GM21367 (cell line): Measurements from ENCODE around the gene SNCAIP.
"Not testable (repeated sequence)": the region's sequence is repeated elsewhere in the genome, so short reads cannot be mapped to it uniquely, and the experiment has no call there.

Source experiments
- ATAC-seq: cut with Tn5 transposase; IDR thresholded peaks from one replicate; pipeline ENCODE4 v1.9.1; 2021; ENCODE audit not compliant: unreplicated experiment

SNCAIP gene

DNA sequence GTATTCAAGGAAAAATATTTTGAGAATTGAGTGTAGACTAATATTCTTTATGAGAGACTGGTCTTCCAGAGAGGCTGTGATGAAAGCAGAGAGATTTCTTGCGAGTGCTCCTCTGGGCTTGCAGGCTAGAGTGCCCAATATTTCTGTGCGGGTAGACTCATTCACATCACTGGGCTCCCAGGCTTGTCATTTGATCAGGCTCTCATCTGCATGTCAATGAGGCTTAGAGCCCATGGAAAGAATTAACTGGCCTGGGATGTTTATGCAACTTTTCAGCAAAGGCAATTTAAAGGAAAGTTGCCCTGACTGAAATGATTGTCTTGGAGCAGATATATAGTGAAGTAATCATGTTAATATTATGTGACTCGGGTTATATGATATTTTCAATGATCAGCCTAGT is 42.3 kb downstream of the SNCAIP start:
- ATAC-seq: no peak

DNA sequence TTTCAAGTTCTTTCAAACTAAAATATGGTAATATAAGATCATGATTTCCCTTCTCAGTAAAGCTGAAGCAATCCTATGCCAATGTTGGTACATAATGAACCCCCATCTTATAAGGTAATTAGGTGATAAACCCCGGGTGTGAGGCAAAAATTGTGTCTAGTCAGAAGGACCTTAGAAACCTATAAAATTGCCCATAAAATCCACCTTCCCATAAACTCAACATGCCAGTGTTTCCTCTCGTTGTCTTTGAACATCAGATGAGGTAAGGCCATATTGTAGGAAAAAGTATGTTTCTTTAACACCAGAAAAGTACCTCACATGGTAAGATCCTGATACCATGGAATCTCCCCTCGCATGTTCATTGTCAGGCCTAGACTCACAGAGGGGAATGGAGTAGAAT is 43.3 kb downstream of the SNCAIP start:
- ATAC-seq: no peak

DNA sequence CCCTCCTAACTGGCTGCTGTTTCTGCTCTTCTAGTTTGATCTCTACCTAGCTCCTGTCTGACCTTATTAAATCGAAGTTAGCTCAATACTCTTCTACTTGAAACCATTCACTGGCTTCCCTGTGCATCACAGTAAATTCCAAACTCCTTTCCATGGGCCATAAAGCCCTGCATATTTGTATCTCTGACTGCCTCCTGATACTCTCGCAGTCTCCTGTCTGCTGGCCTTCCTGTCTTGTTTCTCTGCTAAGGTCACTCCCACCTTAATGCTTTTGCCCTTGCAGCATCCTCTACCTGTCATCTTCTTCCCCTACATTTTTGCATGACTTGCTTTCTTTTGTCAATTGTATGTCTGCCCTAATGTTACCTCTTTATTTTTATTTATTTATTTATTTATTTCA is 44.8 kb downstream of the SNCAIP start:
- no peak for ATAC-seq

DNA sequence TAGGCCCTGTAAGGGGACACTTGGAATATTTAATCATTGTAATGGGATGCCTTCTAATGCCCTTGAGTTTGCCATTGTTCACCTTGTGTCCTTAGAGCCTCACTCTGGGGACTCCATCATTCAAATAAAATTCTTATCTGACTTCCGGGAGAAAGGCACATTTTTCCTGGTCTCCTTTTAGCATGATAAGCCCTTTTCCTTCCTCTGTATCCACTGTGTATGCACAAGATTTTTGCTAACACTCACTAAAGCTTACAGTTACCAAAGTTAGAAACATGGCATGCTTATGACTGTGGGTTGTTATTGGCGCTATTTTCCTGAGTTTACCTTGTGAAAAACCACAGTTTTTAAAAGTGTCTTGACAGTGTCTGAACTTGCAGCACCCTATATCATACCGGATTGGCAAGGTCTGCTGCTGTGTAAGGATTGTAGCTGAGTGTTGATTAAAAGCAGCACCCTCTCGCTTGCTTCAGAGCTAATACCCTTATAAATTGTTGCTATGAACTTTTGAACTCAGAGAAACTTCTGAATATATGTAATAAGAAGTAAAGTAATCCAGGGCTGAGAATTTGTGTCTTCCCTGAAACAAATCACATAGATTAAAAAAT is 46.4 kb downstream of the SNCAIP start:
- ATAC-seq: no peak

DNA sequence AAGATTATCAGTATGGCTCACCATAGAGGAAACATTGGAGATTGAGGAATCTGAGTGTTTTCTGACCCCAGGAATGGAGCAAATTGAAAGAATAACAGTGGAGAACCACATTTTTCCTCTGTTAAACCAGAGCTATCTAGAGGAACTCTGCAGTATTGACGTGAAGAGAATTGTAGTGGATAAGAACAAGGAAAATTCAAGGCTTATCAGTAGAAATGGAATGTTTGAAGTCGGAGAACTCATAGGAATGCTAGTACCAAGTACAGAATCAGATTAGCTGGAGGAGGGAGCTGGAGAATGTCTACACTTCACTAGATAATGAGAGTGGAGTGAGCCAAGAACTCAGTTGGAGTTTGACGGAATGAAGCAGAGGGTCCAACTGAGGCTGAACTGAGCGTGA is 50.3 kb downstream of the SNCAIP start:
- ATAC-seq: no peak

DNA sequence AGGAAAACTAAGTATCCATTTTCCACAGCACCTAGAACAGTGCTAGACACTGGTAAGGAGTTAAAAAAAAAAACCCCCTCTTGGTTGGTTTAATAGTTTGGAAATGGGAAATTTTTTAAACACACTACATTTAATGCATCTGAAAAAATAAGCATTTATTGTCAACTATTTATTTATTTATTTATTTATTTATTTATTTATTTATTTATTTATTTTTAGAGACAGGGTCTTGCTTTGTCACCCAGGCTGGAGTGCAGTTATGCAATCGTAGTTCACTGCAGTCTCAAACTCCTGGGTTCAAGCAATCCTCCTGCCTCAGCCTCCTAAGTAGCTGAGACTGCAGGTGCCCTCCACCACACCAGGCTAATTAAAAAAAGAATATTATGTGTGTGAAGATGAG is 51.6 kb downstream of the SNCAIP start:
- ATAC-seq: no peak

DNA sequence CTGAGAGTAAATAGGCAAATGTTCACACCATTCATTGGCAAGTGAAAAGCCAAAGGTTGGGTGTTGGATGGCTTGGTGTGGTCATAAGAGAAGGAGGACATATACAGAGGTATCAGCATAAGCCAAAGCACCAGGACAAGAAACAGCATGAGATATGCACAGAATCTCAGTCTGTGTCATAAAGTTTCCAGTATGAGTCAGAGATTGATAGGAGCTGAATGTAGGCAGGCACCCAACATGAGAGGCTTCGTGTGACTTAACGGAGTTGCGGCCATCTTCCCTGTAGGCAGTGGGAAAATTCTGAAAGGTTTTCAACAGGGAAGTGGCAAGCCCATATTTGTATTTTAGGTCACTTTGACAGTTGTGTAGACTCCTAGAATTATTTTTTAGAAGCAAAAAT is 54.5 kb downstream of the SNCAIP start:
- ATAC-seq: no peak

DNA sequence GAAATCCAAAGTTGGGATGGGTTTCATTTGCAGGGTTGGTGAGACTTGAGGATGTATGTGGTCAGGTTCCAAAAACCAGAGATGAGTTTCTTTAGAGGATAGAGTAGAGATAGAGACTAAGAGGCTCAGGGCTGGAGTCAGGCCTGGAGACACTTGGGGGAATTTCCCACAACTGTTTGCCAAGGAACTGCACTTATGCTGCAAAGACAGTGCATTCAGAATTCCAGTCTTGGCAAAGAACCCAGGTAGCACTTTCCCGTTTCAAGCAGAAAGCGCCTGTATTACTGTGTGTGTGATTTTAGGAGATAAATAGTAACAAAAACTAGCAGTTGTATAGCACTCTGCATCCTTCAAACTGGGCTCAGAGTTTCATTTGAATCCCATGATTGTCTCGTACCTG is 55.4 kb downstream of the SNCAIP start:
- no peak for ATAC-seq

DNA sequence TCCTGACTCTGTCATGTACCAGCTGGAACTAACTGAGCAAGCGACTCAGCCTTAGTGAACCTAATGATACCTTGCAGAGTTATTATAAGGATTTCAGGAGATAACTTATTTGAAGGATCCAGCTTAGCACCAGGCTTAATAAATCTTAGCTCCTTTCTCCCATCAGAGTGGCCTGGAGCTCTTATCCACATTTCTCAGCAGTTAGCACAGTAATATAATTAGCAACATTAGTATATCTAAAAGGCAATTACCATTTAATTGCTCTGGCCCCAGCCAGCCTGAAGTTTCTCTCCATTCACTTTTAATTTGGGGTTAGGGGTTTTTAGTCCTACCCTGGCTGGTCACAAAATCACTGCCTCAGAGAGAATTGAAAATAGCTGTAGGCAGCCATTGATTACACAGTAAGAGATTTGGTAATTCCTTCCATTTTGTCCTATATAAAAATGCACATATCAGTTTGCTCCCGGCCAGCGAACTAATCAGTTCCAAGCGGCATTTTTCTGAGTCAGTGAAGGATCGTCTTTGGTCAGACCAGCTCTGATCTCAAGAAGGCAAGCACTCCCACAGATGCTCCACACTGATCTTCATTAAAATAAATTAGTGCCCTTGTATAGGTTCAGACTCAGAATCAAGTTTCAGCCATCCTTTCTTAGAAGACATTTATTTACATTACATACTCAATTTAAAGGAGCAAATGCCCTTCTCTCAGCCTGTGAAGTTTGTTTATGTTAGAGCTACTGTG is 56.6 kb downstream of the SNCAIP start:
- ATAC-seq: no peak

DNA sequence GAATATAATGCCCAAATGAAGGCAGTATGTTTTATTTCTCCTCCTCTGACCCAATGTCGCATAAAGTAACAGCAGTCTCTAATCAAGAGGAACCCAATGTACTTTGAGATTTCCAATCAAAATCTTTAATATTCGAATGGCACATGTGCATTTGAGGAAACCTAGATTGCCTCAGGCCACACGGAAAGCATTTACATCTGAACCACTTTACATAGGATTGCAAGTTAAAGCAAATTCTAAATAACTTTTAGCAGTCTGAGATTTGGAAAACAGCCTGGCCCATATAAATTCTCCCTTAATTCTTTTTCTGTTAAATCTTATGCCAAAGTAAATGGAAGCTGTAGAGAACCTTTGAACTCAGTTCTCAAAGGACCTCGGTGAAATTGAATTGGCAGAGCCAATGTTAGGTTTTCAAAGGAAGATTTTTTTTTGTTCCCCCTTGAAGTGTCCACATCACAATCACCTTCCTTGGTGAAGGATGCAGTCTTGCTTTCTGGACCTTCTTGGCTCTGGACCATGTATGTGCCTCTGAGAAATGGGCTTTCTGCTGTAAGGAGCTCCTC is 57.3 kb downstream of the SNCAIP start:
- ATAC-seq: no peak

DNA sequence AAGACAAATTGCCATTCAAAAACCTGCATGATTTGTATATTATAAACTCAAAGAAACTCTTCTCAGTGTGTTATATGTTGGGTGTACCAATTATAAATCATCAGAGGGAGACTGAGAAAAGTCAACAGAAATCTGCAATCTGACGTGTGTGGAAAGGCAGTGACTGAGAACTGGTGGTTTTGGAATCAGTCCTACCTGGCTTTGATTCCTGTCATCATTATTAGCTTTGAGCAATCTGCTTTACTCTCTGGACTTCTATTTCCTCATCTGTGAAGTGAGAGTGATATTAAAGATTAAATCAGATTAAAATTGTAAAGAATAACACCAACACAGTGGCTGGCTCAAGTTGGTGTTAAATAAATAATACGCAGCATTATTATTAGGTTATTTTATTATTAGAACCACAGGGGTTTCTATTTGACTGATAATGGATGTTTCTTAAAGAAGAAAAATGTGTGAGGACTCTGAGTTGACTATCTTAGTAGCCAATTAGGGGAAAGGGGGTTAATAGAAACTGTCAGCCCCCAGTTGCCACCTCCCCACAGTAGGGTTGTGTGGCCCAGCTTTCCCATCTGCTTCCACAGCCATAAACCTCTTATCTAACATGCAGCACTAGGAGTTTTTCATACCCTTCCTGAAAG is 59.6 kb downstream of the SNCAIP start:
- ATAC-seq: no peak

DNA sequence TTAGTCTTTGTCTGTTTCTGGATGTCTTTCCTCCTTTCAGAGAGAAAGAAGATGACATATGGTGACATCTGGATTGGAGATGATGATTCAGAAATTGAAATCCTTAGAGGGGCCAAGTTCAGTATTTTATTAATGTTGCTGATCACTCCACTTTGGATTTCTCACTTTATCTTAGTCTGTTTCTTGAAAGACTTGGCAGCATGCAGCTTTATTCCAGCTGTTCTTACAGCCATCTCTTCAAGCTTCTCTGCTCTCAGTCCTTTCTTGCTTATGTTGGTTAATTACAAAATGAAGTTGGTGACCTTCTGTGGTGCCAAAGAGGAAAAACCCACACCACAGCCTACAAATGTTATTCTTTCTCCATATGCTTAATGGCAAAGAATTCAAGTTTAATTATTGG is 62.1 kb downstream of the SNCAIP start:
- no peak for ATAC-seq

DNA sequence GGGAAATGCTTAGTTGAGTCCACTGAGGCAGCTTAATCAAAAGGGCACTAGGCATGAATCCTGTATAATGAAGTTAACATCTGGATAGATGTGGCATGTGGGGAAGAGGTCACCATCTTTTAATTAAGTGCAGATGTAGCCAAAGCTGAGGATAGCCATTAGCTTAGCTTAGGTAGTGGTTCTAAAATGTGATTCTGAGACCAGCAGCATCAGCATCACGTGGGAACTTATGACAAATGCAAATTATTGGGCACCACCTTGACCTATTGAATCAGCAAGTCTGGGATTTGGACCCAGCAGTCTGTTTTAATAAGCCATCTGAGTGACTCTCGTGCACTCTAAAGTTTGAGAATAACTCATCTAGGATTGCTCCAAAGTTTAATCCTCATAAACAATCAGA is 63.8 kb downstream of the SNCAIP start:
- no peak for ATAC-seq

DNA sequence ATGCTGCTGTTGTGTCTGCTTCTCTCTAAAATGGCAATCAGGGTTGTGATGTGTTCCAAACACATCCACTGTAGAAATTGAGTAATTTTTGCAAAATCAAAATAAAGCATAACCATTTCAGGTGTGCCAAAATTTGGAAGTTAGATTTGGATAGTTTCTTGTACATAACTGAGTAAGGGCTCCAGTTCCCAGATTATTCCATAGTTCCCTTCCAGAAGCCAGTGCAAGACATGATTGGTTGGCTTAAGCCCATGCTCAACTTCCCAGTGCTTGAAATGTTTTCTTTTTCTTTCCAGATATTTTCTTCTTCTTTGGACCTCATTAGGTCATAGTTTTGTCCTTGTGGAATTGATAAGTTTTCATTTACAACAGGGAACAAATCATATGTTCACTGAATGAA is 64.2 kb downstream of the SNCAIP start:
- ATAC-seq: no peak

DNA sequence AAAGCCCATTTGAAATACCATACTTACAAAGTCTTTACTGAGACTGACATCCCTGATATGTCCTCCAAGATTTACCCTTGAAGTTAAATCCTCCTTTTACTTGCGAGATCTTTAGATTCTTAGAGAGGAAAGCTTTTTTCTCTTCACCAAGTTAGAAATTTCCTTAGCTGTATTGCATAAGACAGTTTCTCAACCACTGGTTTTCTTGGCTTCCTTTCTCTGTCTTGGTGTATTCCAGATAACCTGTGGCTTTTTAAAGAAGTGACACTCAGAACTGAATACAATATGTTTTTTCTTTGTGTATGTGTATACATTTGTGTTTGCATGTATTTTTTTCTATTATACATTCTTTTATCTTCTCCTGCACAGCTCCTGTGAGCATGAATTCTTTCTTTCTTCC is 65.0 kb downstream of the SNCAIP start:
- no peak for ATAC-seq

DNA sequence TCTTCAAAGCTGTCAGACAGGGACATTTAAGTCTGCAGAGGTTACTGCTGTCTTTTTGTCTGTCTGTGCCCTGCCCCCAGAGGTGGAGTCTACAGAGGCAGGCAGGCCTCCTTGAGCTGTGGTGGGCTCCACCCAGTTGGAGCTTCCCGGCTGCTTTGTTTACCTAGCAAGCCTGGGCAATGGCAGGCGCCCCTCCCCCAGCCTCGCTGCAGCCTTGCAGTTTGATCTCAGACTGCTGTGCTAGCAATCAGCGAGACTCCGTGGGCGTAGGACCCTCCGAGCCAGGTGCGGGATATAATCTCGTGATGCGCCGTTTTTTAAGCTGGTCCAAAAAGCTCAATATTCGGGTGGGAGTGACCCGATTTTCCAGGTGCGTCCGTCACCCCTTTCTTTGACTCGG is 70.9 kb downstream of the SNCAIP start:
- ATAC-seq: not testable (repeated sequence)

DNA sequence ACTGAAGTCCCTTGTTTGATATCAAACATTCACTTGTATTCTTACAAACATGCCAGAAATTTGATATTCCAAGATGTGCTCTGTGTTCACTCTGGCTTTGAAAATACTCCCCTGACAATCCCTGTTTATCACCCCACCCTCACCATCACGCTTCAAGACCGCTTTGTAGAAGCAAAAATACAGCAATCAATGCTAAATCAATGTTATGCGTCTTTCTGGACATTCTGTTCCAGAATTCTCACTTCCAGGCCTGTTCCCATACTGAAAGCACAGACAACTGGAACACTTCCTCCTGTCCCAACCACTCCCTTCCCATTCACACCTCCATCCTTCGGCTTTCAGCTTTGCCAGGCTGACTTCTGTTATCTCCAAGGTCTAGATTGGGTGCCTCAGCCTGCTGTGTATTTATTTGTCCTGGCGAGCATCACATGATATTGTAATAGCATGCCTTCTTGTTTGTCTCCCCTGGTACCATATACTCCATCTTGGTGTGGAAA is 72.8 kb downstream of the SNCAIP start:
- no peak for ATAC-seq

DNA sequence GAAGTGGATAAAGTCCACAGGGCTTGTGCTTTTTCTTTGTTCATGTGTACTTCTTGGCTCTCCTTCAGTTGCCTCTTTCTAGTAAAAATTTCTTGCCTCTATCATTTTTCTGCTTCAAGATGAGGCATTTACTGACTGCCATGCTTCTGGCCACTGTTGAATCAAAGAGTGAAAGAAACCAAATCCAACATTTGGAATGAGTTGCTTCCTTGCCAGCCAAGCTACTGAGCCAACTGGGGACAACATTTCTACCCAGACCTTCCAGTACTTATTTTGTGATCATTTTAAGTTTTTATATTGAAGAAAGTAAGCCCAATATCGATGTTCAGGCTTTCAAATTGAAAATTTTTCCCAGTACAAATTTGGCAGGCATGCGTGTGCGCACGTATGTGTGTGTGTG is 73.2 kb downstream of the SNCAIP start:
- ATAC-seq: no peak

DNA sequence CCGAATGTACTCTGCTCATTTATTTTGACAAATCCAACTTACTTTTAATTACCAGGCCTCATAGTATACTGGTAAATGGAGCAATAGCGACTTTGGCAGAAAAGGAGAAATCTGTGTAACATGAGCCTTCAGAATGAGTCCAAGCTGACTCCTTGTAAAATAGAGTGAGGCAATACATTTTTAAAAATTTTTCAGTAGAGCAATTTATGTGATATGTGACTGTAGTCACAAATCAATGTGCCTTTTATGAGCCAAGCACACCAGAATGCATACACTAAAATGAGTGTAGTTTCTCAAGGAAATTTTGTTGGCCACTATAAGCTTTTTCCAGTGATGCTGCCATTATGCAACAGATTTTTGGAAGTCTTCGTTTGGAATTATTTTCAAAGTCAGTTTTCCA is 73.8 kb downstream of the SNCAIP start:
- ATAC-seq: no peak

DNA sequence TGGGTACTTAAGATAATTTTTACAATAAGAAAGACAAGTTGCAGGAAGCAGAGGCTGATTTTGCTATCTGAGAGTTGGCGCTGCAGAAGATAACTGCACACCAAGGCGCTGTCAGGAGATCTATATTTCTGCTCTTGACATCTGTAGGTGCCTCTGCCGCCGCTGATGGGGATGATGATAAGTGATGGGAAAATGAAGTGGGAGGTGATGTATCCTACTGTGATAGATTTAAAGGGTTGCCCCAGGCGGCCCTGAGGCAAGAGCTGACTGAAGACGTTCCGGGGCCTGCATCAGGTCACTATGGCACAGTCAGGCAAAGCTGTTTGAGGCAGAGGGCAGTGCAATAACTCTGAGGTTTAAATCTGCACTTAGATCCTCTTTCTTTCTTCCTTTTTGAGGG is 78.1 kb downstream of the SNCAIP start:
- no peak for ATAC-seq

DNA sequence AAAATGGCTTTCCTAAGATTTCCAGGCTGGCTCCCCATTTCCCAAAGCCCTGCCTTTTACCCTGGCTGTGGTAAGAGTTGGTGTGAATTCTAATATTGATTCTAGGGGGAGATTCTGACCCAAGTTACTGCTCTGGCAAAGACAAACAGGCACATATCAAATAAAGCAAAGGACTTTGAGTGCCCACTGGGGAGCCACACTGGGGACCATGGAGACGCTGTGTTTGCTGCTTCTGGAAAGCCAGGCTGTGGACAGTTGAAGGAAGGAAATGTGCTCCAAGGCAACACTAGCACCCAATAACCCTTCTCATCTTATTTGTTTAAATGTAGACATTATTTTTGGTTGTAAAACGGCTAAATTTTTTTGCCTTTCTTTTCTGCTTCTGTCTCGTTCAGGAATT is 78.7 kb downstream of the SNCAIP start:
- no peak for ATAC-seq

DNA sequence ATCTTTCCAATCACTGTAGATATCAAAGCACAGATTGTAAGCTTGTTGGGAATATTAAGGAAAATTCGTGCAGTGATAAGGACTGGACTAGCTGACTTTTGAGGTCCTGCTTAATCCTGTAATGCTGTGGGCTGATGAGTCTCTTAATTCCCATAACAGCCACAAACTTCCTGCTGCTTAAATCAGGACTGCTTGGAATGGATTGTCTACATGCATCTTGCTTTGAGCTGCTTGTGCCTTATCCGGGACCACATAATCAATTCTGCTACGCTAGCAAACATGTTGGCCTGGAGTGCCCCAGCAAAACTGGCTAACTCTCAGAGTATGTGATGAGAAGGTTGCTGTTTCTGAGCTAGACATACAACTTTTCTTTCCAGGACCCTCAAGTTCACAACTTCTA is 79.6 kb downstream of the SNCAIP start:
- no peak for ATAC-seq
